ENCODE measurements around the gene PBX4.

The PBX4 gene

DNA sequence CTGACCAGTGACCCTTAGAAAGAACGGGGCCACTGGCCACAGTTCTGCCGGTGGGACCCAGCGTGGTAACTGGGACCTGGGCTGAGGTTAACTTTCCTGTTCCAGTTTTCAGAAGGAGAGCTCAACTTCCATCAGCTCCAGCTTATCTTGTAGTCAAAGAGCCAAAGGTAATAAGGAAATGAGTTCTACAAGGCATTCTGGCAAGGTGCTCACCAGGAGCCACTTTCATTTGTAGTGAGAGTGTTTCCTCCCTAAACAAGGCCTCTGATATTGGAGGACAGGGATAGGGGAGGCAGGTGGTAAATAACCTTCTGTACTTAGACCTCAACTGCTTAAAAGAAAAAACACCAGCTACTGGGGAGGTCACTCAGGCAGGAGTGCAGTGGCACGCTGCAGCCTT lies 38.1 kb downstream of the PBX4 start:
- DNase-seq (ENCODE audit: low spot score), result no peak
- TF ChIP-seq, protein P1, sequence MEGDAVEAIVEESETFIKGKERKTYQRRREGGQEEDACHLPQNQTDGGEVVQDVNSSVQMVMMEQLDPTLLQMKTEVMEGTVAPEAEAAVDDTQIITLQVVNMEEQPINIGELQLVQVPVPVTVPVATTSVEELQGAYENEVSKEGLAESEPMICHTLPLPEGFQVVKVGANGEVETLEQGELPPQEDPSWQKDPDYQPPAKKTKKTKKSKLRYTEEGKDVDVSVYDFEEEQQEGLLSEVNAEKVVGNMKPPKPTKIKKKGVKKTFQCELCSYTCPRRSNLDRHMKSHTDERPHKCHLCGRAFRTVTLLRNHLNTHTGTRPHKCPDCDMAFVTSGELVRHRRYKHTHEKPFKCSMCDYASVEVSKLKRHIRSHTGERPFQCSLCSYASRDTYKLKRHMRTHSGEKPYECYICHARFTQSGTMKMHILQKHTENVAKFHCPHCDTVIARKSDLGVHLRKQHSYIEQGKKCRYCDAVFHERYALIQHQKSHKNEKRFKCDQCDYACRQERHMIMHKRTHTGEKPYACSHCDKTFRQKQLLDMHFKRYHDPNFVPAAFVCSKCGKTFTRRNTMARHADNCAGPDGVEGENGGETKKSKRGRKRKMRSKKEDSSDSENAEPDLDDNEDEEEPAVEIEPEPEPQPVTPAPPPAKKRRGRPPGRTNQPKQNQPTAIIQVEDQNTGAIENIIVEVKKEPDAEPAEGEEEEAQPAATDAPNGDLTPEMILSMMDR (IDR thresholded peaks at IDR 0.05; ENCODE audit: extremely low read depth, missing control alignments), result no peak

DNA sequence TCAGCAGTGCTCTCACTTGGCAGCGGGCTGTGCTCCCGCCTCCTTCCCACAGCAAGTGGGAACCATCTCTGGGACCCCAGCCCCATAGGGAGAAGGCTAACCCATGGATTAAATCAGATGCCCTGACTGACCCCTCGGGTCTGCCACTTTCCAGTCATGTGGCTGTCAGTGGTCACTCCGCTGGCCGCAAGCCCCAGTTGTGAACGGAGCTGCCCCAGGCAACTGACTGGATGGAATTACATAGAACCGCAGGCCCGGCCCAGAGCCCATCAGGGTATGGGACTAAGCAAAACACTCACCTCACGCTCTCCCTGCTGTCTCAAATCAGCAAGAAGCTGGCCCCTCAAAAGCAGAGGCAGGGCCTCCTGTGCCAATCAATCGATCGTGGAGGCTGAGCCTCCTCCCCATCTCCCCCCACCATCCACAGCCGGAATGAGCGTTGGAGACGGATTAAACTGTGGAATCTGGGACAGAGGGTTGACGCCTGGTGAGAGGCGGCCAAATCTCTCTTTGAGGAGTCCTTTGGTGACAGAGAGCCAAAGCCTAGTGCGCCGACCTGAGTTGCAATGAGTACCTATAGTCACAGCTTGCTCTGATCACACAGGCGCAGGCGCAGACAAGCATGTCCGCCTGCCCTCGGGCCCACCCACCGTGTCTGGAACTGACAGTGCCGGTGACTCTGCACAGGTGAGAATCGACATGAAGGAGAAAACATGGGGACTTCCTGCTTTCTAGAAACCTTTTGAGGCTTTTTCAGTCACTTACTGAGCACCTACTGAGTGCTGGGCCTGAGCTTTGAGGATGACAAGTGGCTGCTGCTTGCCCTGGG lies 38.7 kb downstream of the PBX4 start:
- DNase-seq (ENCODE audit: low spot score), result no peak
- TF ChIP-seq, protein P1 (IDR thresholded peaks at IDR 0.05; ENCODE audit: extremely low read depth, missing control alignments), result no peak

DNA sequence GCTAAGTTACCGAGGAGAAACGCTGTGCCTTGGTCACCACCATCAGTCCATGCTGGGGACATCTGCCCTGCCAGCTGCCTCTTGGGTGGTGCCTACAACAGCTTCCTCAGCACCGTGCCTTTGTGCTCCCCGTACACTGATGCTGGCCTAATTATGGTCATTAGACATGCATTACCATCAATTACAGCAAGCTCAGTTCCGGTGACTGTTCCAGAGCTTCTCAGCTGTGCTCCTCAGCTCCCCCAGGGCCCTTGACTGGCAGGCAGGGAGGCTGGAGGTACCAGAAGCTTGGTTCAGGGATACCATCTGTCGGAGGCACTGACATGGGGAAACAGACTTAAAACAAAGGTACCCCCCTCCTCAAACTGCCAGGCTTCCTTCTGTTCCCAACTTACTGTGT lies 40.2 kb downstream of the PBX4 start:
- DNase-seq (ENCODE audit: low spot score), result no peak
- TF ChIP-seq, protein P1 (IDR thresholded peaks at IDR 0.05; ENCODE audit: extremely low read depth, missing control alignments), result no peak

DNA sequence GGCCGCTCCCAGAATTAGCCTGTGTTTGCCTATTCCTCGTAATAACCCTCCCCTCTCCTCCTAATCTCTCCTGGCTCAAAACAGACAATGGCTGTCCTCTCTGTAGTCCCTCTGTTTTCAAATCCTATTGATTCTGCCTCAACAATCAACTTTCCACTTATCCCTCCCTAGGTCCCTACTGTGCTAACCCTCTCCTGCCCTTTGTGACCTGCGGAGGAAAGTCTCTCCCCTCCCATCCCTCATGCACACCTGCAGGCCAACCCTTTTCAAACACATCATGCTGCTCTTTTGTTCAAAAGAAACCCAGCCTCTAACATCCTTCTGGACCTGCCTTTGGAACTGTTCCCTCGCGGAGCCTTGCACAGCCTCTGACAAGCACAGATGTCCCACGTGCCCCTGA lies 43.1 kb downstream of the PBX4 start:
- no peak for DNase-seq (ENCODE audit: low spot score)
- TF ChIP-seq, protein P1 (IDR thresholded peaks at IDR 0.05; ENCODE audit: extremely low read depth, missing control alignments), result no peak

DNA sequence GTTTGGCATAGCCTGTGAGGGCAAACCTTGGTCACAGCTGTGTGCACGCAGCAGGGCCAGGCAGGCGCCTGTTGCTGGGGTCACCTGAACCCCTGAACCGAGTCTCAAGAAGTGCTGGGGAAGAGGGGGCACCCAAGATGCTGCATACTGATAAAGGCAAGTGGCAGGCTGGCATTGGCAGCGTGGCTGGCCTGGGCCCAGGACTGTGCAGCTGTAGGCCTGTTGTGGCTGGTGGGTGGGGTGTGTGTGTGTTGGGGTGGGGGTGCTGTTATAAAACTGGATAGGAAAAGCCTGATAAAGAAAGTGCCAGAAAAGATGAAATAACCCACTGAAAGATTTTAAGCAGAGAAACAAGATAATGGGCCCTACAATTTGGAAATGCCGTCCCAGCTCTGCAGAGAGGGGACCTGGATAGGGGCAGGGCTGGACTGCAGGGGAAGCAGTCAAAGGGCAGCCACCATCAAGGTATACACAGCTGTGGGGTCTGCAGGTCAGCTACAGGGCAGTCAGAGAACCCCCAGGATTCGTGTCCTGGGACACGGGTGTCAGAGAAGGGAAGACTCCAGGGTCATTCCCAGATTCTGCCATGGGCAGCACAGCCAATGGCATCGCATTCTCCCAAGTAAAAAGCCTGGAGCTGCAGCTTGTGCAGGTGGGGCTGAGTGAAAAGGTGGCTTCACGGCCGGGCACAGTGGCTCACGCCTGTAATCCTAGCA lies 47.3 kb downstream of the PBX4 start:
- TF ChIP-seq, protein P1 (IDR thresholded peaks at IDR 0.05; ENCODE audit: extremely low read depth, missing control alignments), result no peak
- DNase-seq (ENCODE audit: low spot score), result no peak

DNA sequence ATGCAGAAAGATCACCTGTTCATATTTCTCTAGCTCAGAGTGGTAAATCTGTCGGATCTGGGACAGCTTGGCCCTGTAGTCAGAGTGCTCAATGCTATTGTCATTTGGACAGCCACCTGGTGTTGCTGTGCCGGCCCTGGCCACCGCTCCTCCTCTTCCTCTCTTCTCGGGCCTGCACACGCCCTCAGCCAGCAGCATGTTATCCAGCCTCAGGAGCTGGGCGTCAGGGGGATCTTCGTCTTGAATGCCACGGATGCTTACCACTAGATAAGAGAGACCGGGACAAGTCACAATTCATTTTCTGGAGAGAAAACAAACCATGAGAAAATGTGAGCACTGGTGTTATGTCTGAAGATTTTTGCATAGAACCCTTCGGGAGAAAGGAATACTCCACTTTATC lies 47.9 kb downstream of the PBX4 start:
- no peak for DNase-seq (ENCODE audit: low spot score)

More for the DNA sequence above, 47.9 kb downstream of the PBX4 start:
- TF ChIP-seq, protein P1 (IDR thresholded peaks at IDR 0.05; ENCODE audit: extremely low read depth, missing control alignments), result no peak
